Stimulated activated naive CD4-positive, alpha-beta T cell treated with Interleukin-2 at 50 U/mL for 16 hours (primary cell): Measurements from ENCODE around the gene NBPF10.
"Not testable (repeated sequence)": the region's sequence is repeated elsewhere in the genome, so short reads cannot be mapped to it uniquely, and the experiment has no call there.

Experiments
- DNase-seq: peaks from one replicate; lab custom pipeline; 2025; lab: John Stamatoyannopoulos, UW

Gene NBPF10, protein sequence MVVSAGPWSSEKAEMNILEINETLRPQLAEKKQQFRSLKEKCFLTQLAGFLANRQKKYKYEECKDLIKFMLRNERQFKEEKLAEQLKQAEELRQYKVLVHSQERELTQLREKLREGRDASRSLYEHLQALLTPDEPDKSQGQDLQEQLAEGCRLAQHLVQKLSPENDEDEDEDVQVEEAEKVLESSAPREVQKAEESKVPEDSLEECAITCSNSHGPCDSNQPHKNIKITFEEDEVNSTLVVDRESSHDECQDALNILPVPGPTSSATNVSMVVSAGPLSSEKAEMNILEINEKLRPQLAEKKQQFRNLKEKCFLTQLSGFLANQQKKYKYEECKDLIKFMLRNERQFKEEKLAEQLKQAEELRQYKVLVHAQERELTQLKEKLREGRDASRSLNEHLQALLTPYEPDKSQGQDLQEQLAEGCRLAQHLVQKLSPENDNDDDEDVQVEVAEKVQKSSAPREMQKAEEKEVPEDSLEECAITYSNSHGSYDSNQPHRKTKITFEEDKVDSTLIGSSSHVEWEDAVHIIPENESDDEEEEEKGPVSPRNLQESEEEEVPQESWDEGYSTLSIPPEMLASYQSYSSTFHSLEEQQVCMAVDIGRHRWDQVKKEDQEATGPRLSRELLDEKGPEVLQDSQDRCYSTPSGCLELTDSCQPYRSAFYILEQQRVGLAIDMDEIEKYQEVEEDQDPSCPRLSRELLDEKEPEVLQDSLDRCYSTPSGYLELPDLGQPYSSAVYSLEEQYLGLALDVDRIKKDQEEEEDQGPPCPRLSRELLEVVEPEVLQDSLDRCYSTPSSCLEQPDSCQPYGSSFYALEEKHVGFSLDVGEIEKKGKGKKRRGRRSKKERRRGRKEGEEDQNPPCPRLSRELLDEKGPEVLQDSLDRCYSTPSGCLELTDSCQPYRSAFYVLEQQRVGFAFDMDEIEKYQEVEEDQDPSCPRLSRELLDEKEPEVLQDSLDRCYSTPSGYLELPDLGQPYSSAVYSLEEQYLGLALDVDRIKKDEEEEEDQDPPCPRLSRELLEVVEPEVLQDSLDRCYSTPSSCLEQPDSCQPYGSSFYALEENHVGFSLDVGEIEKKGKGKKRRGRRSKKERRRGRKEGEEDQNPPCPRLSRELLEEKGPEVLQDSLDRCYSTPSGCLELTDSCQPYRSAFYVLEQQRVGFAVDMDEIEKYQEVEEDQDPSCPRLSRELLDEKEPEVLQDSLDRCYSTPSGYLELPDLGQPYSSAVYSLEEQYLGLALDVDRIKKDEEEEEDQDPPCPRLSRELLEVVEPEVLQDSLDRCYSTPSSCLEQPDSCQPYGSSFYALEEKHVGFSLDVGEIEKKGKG (N-terminal part only)

GRCh38 chr1:146144465-146144864 lies at the start of gene NBPF10:
TSS of gene NBPF10 (minus strand) at chr1:146144804. CDS start at chr1:146144769, 35 bp downstream.
- DNase-seq: not testable (repeated sequence)

DNA sequence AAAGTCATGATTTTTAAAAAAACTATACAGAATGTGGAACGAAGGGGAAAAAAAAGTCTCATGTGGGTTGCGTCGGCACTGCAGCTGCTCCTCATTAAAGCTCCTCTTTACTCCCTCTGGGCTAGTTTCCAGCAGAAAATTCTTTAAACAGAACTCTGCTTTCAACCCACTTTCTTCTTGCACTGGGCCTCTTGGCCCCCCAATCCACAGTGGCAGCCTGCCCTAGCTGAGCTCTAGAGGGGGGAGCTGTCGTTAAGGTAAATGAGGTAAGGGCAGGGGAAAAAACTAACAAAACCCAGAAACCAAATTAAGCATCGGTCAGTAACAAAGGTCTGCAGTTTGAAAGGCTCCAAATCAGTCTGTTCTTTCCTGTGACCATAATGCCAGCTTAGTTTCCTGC lies 29.9 kb upstream of the NBPF10 start:
- not testable (repeated sequence) for DNase-seq

GRCh38 chr1:146167740-146168139 lies 23.1 kb upstream of the NBPF10 start:
- not testable (repeated sequence) for DNase-seq

GRCh38 chr1:146167273-146167672 lies 22.7 kb upstream of the NBPF10 start:
- DNase-seq: not testable (repeated sequence)
